ENCODE measurements around the gene STRBP.

STRBP gene

DNA sequence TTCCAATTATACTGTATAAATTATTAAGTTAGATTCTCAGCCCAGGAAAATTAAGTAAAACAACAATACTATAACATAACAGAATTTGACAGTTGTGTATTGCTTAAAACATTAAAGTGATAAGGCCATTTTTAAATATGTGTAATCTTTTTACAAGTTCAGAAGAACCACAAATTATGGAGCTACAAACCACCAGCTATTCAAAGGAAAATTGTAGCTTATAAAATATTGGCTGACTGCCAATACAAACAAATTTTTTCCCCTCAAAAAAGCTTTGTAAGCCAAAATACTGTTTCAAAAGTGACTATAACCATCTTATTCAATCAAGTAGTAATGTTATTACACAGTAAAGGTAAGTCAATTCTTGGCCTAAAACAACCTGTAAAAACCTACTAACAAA is 21.9 kb downstream of the STRBP start:
- Histone ChIP-seq H3K36me3 (replicated peaks) (no peaks in the 10 kb centered on the region), H3K27me3 (replicated peaks) (no peaks in the 10 kb centered on the region), H3K4me3 (ENCODE audit: low read depth, low read length) (no peak overlapping the region), H3K27ac (no peak overlapping the region)
- DNase-seq = no peak
- TF ChIP-seq, protein P1, sequence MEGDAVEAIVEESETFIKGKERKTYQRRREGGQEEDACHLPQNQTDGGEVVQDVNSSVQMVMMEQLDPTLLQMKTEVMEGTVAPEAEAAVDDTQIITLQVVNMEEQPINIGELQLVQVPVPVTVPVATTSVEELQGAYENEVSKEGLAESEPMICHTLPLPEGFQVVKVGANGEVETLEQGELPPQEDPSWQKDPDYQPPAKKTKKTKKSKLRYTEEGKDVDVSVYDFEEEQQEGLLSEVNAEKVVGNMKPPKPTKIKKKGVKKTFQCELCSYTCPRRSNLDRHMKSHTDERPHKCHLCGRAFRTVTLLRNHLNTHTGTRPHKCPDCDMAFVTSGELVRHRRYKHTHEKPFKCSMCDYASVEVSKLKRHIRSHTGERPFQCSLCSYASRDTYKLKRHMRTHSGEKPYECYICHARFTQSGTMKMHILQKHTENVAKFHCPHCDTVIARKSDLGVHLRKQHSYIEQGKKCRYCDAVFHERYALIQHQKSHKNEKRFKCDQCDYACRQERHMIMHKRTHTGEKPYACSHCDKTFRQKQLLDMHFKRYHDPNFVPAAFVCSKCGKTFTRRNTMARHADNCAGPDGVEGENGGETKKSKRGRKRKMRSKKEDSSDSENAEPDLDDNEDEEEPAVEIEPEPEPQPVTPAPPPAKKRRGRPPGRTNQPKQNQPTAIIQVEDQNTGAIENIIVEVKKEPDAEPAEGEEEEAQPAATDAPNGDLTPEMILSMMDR (IDR thresholded peaks at IDR 0.05; ENCODE audit: low read depth, low read length, missing control alignments) = no peak
- in situ Hi-C loops (cut with HindIII; ENCODE audit: low pct_ligation_motif_present, low sequenced_read_pairs) = no loop called here

DNA sequence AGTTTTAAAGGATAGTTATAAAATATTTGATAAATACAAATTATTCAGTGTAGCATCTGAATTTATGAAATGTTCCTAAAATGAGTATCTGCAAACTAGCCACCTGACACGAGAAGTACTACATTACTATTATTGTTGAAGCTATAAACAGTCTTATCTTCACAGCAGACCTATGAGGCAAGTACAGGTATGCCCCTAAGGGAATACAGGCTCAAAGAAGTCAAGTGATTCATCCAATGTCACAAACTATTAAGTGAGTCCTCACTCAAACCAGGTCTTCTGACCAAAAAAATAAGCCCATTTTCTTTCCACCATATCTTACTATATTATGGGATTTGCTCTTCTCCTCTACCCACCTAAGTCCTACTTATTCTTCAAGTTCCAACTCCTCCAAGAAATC is 28.7 kb downstream of the STRBP start:
- in situ Hi-C loops (cut with HindIII; ENCODE audit: low pct_ligation_motif_present, low sequenced_read_pairs) = no loop called here
- Histone ChIP-seq H3K27me3 (replicated peaks) (no peaks in the 10 kb centered on the region), H3K36me3 (replicated peaks) (no peaks in the 10 kb centered on the region), H3K27ac (no peak overlapping the region), H3K4me3 (ENCODE audit: low read depth, low read length) (no peak overlapping the region)
- TF ChIP-seq, protein P1 (IDR thresholded peaks at IDR 0.05; ENCODE audit: low read depth, low read length, missing control alignments) = no peak
- no peak for DNase-seq

DNA sequence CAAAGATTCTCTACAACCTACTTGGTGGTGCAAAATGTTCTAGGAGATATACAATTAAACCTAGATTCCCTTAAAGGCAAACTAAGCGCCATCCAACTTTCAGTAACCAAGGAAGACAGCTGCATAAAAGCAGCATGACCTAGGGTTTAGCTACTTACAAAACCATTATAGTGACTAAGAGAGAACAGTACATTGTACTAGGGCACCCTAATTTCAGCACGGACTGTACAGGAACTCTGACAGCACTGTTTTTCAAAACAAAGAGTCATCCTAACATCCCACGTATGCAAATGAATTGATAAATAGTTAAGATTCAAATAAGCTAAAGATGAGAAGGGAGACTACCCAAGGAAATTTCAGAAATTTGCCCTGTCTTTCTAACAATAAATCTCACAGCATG is 30.0 kb downstream of the STRBP start:
- TF ChIP-seq, protein P1 (IDR thresholded peaks at IDR 0.05; ENCODE audit: low read depth, low read length, missing control alignments) = no peak
- Histone ChIP-seq H3K27me3 (replicated peaks) (no peaks in the 10 kb centered on the region), H3K4me3 (ENCODE audit: low read depth, low read length) (no peak overlapping the region), H3K27ac (no peak overlapping the region), H3K36me3 (replicated peaks) (no peaks in the 10 kb centered on the region)
- no peak for DNase-seq
- in situ Hi-C loops (cut with HindIII; ENCODE audit: low pct_ligation_motif_present, low sequenced_read_pairs) = no loop called here

DNA sequence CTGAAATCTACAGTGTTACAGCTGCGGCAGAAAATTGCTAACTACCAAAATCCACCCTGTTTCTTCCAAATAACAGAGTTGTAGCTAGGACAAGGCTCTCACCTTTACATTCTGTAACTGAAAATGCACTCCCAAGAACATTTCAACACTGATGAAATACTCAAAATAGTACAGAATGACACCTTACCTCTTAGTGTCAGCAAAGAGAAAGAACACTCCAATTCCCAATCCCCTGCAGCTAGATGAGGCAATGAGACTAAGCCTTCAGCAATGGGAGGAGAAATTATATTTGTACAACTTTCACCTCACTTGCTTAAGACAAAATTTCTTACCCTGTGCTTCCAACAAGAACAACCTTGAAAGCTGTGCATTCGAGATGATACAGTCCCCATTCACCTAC is 31.2 kb downstream of the STRBP start:
- no peak overlapping the region for H3K27ac ChIP-seq
- TF ChIP-seq, protein P1 (IDR thresholded peaks at IDR 0.05; ENCODE audit: low read depth, low read length, missing control alignments) = no peak
- no peaks in the 10 kb centered on the region for H3K36me3 ChIP-seq (replicated peaks)
- no peaks in the 10 kb centered on the region for H3K27me3 ChIP-seq (replicated peaks)
- DNase-seq = no peak
- no peak overlapping the region for H3K4me3 ChIP-seq (ENCODE audit: low read depth, low read length)
- in situ Hi-C loops (cut with HindIII; ENCODE audit: low pct_ligation_motif_present, low sequenced_read_pairs) = no loop called here

DNA sequence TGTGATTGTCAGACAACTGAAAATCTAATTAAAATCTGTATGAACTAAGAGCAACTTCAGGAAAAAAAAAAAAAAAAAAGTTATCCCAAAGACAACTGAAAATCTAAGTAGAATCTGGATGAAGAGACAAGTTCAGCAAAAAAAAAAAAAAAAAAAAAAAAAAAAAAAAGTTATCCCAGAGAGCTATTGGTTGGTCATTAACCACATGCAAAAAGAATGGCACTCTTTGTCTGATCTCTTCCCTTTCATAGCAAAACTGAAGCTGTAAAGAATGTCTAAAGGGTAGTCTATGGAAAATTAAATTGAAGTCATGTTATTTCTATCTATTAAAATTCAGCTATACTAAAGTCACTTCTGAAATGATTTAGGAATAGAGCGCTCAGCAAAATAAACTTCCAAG is 32.9 kb downstream of the STRBP start:
- in situ Hi-C loops (cut with HindIII; ENCODE audit: low pct_ligation_motif_present, low sequenced_read_pairs) = no loop called here
- TF ChIP-seq, protein P1 (IDR thresholded peaks at IDR 0.05; ENCODE audit: low read depth, low read length, missing control alignments) = no peak
- Histone ChIP-seq H3K27me3 (replicated peaks) (no peaks in the 10 kb centered on the region), H3K27ac (no peak overlapping the region), H3K36me3 (replicated peaks) (no peaks in the 10 kb centered on the region), H3K4me3 (ENCODE audit: low read depth, low read length) (no peak overlapping the region)
- DNase-seq = no peak

DNA sequence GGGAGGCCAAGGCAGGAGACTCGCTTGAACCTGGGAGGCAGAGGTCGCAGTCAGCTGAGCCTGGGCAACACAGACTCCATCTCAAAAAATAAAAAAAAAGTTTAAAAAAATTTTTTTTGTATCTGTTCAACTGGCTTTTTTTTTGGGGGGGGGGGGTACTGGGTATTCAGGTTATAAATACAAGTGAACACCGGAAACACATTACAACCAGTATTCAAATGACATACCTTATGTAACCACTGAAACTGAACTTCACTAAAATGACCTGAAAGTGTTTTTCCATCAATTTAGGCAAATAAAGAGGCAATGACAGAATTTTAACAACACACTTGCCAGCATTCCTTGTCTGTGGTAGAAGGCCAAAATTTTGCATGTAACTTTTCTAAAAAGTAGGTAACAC is 33.5 kb downstream of the STRBP start:
- Histone ChIP-seq H3K27ac (no peak overlapping the region), H3K36me3 (replicated peaks) (no peaks in the 10 kb centered on the region), H3K27me3 (replicated peaks) (no peaks in the 10 kb centered on the region), H3K4me3 (ENCODE audit: low read depth, low read length) (no peak overlapping the region)
- TF ChIP-seq, protein P1 (IDR thresholded peaks at IDR 0.05; ENCODE audit: low read depth, low read length, missing control alignments) = no peak
- in situ Hi-C loops (cut with HindIII; ENCODE audit: low pct_ligation_motif_present, low sequenced_read_pairs) = no loop called here
- DNase-seq = no peak
